ENCODE data around the gene PRKG1. TPM values are rescaled to one million over a fixed set of nuclear protein-coding genes. Genes with fewer than 3 reads are reported as not detected.

The PRKG1 gene
- total RNA-seq, 1 donor from 2014 or later, result 28.2 TPM

GRCh38 chr10:52071814-52072213 lies 997.5 kb downstream of the PRKG1 start:
- intact Hi-C loops (cut with DNase I), result no loop called here
- DNase-seq (no peak), ATAC-seq (ENCODE audit: poor library complexity) (peak; percentile 85)

- ATAC-seq (ENCODE audit: poor library complexity), result no peak
- no peak for DNase-seq
- intact Hi-C loops (cut with DNase I), result no loop called here
These were observed 1000.3 kb downstream of the PRKG1 start for GRCh38 chr10:52074505-52075026.

GRCh38 chr10:52077814-52078213 lies 1003.5 kb downstream of the PRKG1 start:
- intact Hi-C loops (cut with DNase I), result no loop called here
- DNase-seq, result no peak
- no peak for ATAC-seq (ENCODE audit: poor library complexity)

GRCh38 chr10:52078397-52078937 lies 1004.2 kb downstream of the PRKG1 start:
- DNase-seq (no peak), ATAC-seq (ENCODE audit: poor library complexity) (no peak)
- intact Hi-C loops (cut with DNase I), result no loop called here

GRCh38 chr10:52082307-52082706 lies 1008.0 kb downstream of the PRKG1 start:
- intact Hi-C loops (cut with DNase I), result no loop called here
- no peak for ATAC-seq (ENCODE audit: poor library complexity)
- no peak for DNase-seq

- ATAC-seq (ENCODE audit: poor library complexity) (no peak), DNase-seq (no peak)
- intact Hi-C loops (cut with DNase I), result no loop called here
These were observed 1009.1 kb downstream of the PRKG1 start for GRCh38 chr10:52083422-52083821.

- intact Hi-C loops (cut with DNase I), result no loop called here
- DNase-seq, result no peak
- ATAC-seq (ENCODE audit: poor library complexity), result no peak
These were observed 1018.1 kb downstream of the PRKG1 start for GRCh38 chr10:52092390-52092789.

GRCh38 chr10:52098130-52098529 lies 1023.8 kb downstream of the PRKG1 start:
- ATAC-seq (ENCODE audit: poor library complexity), result no peak
- intact Hi-C loops (cut with DNase I), result no loop called here
- DNase-seq, result no peak

- intact Hi-C loops (cut with DNase I), result no loop called here
- DNase-seq, result no peak
- ATAC-seq (ENCODE audit: poor library complexity), result no peak
These were observed 1024.8 kb downstream of the PRKG1 start for GRCh38 chr10:52099026-52099600.

- ATAC-seq (ENCODE audit: poor library complexity), result no peak
- intact Hi-C loops (cut with DNase I), result no loop called here
- no peak for DNase-seq
These were observed 1025.8 kb downstream of the PRKG1 start for GRCh38 chr10:52100011-52100547.

GRCh38 chr10:52105301-52105700 lies 1031.0 kb downstream of the PRKG1 start:
- intact Hi-C loops (cut with DNase I), result no loop called here
- no peak for DNase-seq
- ATAC-seq (ENCODE audit: poor library complexity), result no peak

GRCh38 chr10:52106011-52106410 lies 1031.7 kb downstream of the PRKG1 start:
- no peak for ATAC-seq (ENCODE audit: poor library complexity)
- no peak for DNase-seq
- intact Hi-C loops (cut with DNase I), result no loop called here

- intact Hi-C loops (cut with DNase I), result no loop called here
These were observed 1032.6 kb downstream of the PRKG1 start for GRCh38 chr10:52106899-52107298.

GRCh38 chr10:52108236-52108635 lies 1033.9 kb downstream of the PRKG1 start:
- DNase-seq, result no peak
- intact Hi-C loops (cut with DNase I), result no loop called here
- ATAC-seq (ENCODE audit: poor library complexity), result peak; percentile 83

More at GRCh38 chr10:52106899-52107298, 1032.6 kb downstream of the PRKG1 start:
- ATAC-seq (ENCODE audit: poor library complexity) (no peak), DNase-seq (no peak)

- no peak for DNase-seq
- intact Hi-C loops (cut with DNase I), result no loop called here
- no peak for ATAC-seq (ENCODE audit: poor library complexity)
These were observed 1036.3 kb downstream of the PRKG1 start for GRCh38 chr10:52110576-52110975.

- no peak for DNase-seq
- intact Hi-C loops (cut with DNase I), result no loop called here
- ATAC-seq (ENCODE audit: poor library complexity), result peak; percentile 58
These were observed 1037.0 kb downstream of the PRKG1 start for GRCh38 chr10:52111101-52111891.

GRCh38 chr10:52115823-52116222 lies 1041.5 kb downstream of the PRKG1 start:
- intact Hi-C loops (cut with DNase I), result no loop called here
- ATAC-seq (ENCODE audit: poor library complexity), result no peak
- DNase-seq, result no peak

- ATAC-seq (ENCODE audit: poor library complexity) (no peak), DNase-seq (no peak)
- intact Hi-C loops (cut with DNase I), result no loop called here
These were observed 1045.2 kb downstream of the PRKG1 start for GRCh38 chr10:52119507-52119906.

- DNase-seq, result no peak
These were observed 1047.4 kb downstream of the PRKG1 start for GRCh38 chr10:52121688-52122087.

More at GRCh38 chr10:52121688-52122087, 1047.4 kb downstream of the PRKG1 start:
- intact Hi-C loops (cut with DNase I), result no loop called here
- ATAC-seq (ENCODE audit: poor library complexity), result no peak

Measured in Right ventricle myocardium superior (tissue), 1 donor.